ENCODE results near the gene WDR48. TPM values are rescaled to one million over a fixed set of nuclear protein-coding genes. Genes with fewer than 3 reads are reported as not detected.

WDR48 gene
- total RNA-seq, 3 donors from 2014 or later (not counting 1 experiment from before 2014, with no cell fraction given) = 89.1 to 101 (median 91.5) TPM

DNA sequence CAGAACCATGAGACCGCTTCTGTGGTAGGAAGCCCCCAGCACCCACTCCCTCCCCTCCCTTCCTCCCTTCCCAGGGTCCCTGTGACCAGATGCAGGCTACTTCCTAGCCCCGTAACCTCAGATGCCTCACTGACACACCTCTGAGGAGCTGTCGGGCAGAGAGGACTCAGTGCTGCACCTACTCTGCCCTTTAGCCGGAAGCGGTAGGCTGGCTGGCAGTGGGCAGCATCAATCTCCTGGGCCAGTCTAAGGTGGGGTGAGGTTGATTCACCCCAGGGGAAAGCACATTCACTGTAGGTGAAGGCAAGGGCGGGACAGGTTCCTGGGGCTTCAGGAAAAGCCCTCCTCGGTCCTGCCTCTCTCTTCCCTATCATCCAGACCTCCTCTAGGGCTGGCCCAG lies 82.5 kb downstream of the WDR48 start:
- no peaks in the 10 kb centered on the region for H3K36me3 Mint-ChIP-seq
- no peaks in the 10 kb centered on the region for H3K36me3 ChIP-seq (ENCODE audit: control insufficient read depth, insufficient read depth, low read length)

DNA sequence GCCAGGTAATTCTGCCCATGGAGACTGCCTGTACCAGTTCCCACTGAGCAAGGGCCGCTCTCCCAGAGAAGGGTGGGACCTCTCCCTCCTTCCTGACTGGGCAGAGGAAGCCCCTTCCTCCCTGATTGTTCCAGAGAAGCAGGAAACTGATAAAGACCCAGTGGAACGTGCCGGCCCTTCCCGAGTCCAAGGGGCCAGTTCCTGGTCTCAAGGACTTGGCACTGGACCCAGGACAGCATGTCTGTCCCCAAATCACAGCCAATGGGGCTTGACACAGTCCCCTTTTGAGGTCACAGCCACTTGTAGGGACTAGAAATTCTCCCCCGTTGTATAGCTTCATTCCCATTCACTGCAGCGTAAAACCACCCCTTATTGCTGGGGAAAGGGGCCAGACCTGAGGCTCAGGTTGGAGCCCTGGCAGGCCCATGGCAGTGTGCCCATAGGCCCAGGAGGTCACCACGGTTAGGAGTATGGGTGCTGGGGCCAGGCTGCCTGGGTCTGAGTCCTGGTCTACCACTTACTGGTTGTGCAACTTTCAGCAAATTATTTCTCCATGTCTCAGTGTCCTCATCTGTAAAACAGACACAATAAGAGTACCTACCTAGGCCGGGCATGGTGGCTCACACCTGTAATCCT lies 83.5 kb downstream of the WDR48 start:
- 94% methylated on average over 8 of the region's 8 CpGs for WGBS (ENCODE audit: insufficient coverage)
- Mint-ChIP-seq H3K4me3 (peak overlapping the region; percentile 17), H3K36me3 (no peaks in the 10 kb centered on the region), H3K9me3 (no peaks in the 10 kb centered on the region), H3K27ac (peak overlapping the region in 1 of 2 donors; percentile 84), H3K27me3 (ENCODE audit: low read depth in 2 of 2) (no peaks in the 10 kb centered on the region), H3K4me1 (no peaks in the 10 kb centered on the region)
- TF ChIP-seq, protein P1, sequence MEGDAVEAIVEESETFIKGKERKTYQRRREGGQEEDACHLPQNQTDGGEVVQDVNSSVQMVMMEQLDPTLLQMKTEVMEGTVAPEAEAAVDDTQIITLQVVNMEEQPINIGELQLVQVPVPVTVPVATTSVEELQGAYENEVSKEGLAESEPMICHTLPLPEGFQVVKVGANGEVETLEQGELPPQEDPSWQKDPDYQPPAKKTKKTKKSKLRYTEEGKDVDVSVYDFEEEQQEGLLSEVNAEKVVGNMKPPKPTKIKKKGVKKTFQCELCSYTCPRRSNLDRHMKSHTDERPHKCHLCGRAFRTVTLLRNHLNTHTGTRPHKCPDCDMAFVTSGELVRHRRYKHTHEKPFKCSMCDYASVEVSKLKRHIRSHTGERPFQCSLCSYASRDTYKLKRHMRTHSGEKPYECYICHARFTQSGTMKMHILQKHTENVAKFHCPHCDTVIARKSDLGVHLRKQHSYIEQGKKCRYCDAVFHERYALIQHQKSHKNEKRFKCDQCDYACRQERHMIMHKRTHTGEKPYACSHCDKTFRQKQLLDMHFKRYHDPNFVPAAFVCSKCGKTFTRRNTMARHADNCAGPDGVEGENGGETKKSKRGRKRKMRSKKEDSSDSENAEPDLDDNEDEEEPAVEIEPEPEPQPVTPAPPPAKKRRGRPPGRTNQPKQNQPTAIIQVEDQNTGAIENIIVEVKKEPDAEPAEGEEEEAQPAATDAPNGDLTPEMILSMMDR (IDR thresholded peaks at IDR 0.05) = no peak
- intact Hi-C loops (cut with micrococcal nuclease) = no loop called here
- Histone ChIP-seq H3K36me3 (ENCODE audit: control insufficient read depth, insufficient read depth, low read length) (no peaks in the 10 kb centered on the region), H3K27ac (ENCODE audit: low read length) (no peak overlapping the region), H3K9me3 (ENCODE audit: control insufficient read depth, insufficient read depth, low read length) (no peaks in the 10 kb centered on the region), H3K4me1 (ENCODE audit: control insufficient read depth, insufficient read depth, low read length) (no peaks in the 10 kb centered on the region), H3K27me3 (ENCODE audit: control insufficient read depth, insufficient read depth, low read length) (no peaks in the 10 kb centered on the region), H3K4me3 (ENCODE audit: low read length) (no peak overlapping the region)
- no peak for DNase-seq
- peak in 1 of 3 donors; percentile 3 for ATAC-seq

More for the DNA sequence above, 82.5 kb downstream of the WDR48 start:
- H3K4me3 Mint-ChIP-seq = no peak overlapping the region
- Histone ChIP-seq H3K27me3 (ENCODE audit: control insufficient read depth, insufficient read depth, low read length) (no peaks in the 10 kb centered on the region), H3K9me3 (ENCODE audit: control insufficient read depth, insufficient read depth, low read length) (no peaks in the 10 kb centered on the region), H3K4me1 (ENCODE audit: control insufficient read depth, insufficient read depth, low read length) (no peaks in the 10 kb centered on the region), H3K27ac (ENCODE audit: low read length) (no peak overlapping the region), H3K4me3 (ENCODE audit: low read length) (no peak overlapping the region)
- H3K4me1 Mint-ChIP-seq = peaks cover 0 to 6% of the 10 kb centered on the region in 2 donors
- peak overlapping the region in 1 of 2 donors; percentile 84 for H3K27ac Mint-ChIP-seq
- H3K27me3 Mint-ChIP-seq (ENCODE audit: low read depth in 2 of 2) = peaks cover 0 to 3% of the 10 kb centered on the region in 2 donors
- DNase-seq (no peak), ATAC-seq (peak in 1 of 3 donors; percentile 2)
- H3K9me3 Mint-ChIP-seq = no peaks in the 10 kb centered on the region
- intact Hi-C loops (cut with micrococcal nuclease) = no loop called here
- TF ChIP-seq, protein P1 (IDR thresholded peaks at IDR 0.05) = no peak
- 76% methylated on average over 7 of the region's 7 CpGs for WGBS (ENCODE audit: insufficient coverage)

DNA sequence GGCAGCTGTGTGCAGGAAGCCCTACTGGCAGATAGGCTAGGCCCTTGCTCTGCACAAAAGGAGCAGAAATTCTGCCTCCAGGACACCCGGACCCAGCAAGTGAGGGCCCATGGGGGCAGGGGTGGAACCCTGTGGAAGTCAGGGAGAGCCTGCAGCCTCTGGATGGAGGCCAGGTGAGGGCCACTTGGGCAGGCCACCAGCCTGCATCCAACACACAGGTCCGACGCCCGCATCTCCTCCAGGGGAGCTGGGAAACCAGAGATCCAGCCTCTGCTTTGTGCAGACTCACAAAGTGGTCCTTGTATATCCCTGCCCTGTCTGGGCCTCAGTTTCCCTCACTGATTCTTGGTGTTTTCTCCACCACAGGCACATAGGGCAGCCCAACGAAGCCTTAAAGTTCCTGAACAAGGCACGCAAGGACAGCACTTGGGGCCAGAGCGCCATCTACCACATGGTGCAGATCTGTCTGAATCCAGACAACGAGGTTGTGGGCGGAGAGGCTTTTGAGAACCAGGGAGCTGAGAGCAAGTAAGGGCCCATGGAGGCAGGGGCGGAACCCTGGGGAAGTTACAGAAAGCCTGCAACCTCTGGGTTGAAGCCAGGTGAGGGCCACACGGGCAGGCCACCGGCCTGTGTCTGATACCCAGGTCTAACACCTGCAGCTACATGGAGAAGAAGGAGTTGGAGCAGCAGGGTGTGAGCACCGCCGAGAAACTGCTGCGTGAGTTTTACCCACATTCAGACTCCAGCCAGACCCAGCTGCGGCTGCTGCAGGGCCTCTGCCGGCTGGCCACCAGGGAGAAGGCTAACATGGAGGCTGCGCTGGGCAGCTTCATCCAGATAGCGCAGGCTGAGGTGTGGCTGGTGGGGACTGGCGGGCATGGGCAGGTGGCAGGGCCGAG lies 85.0 kb downstream of the WDR48 start:
- Histone ChIP-seq H3K4me1 (ENCODE audit: control insufficient read depth, insufficient read depth, low read length) (peaks cover 8% of the 10 kb centered on the region), H3K36me3 (ENCODE audit: control insufficient read depth, insufficient read depth, low read length) (peaks cover 6% of the 10 kb centered on the region), H3K9me3 (ENCODE audit: control insufficient read depth, insufficient read depth, low read length) (no peaks in the 10 kb centered on the region), H3K27me3 (ENCODE audit: control insufficient read depth, insufficient read depth, low read length) (no peaks in the 10 kb centered on the region), H3K27ac (ENCODE audit: low read length) (no peak overlapping the region), H3K4me3 (ENCODE audit: low read length) (no peak overlapping the region)
- DNase-seq (peak in 1 of 2 donors; percentile 13), ATAC-seq (peak in 1 of 3 donors; percentile 5)
- Mint-ChIP-seq H3K9me3 (no peaks in the 10 kb centered on the region), H3K4me1 (peaks cover 5 to 13% of the 10 kb centered on the region in 2 donors), H3K36me3 (peaks cover 5% of the 10 kb centered on the region), H3K27me3 (ENCODE audit: low read depth in 2 of 2) (no peaks in the 10 kb centered on the region), H3K4me3 (peak overlapping the region; percentile 28), H3K27ac (peak overlapping the region in 1 of 2 donors; percentile 84)
- 91% methylated on average over 21 of the region's 21 CpGs for WGBS (ENCODE audit: insufficient coverage)
- intact Hi-C loops (cut with micrococcal nuclease) = no loop called here
- TF ChIP-seq, protein P1 (IDR thresholded peaks at IDR 0.05) = no peak
